DOHH2 (cell line): ENCODE results near the gene CLASP1.
"Not testable (repeated sequence)": the region's sequence is repeated elsewhere in the genome, so short reads cannot be mapped to it uniquely, and the experiment has no call there.

Source experiments
- H3F3A ChIP-seq: fragments of 200-600 bp; sonication (generic), shearing (Covaris generic); 2 replicates; pipeline ENCODE4 v1.6.0; 2016; ENCODE audit warnings: antibody characterized with exemption, mild to moderate bottlenecking; ENCODE audit not compliant: control insufficient read depth, insufficient read depth
- H3K27ac ChIP-seq: fragments of 200-600 bp; sonication (generic); 2 replicates; pipeline ENCODE4 v1.5.1; 2014; ENCODE audit warnings: low read depth, mild to moderate bottlenecking, low read length, moderate library complexity
- H3K27me3 ChIP-seq: fragments of 200-600 bp; sonication (generic); 2 replicates; pipeline ENCODE4 v1.6.1; 2014; ENCODE audit warnings: mild to moderate bottlenecking, low read length, mixed read lengths; ENCODE audit not compliant: control insufficient read depth
- H3K36me3 ChIP-seq: fragments of 200-600 bp; sonication (generic); 2 replicates; pipeline ENCODE4 v1.6.1; 2014; ENCODE audit warnings: mild to moderate bottlenecking, low read length, moderate library complexity, mixed read lengths; ENCODE audit not compliant: control insufficient read depth
- H3K4me1 ChIP-seq: fragments of 200-600 bp; sonication (generic); 2 replicates; pipeline ENCODE4 v1.6.1; 2014; ENCODE audit warnings: mild to moderate bottlenecking, low read length, mixed read lengths; ENCODE audit not compliant: control insufficient read depth
- H3K4me2 ChIP-seq: fragments of 200-600 bp; sonication (generic); 2 replicates; pipeline ENCODE4 v1.6.0; 2014; ENCODE audit warnings: mild to moderate bottlenecking, low read length, moderate library complexity
- H3K4me3 ChIP-seq: fragments of 200-600 bp; sonication (generic); 2 replicates; pipeline ENCODE4 v1.5.1; 2014; ENCODE audit warnings: mild to moderate bottlenecking, low read length, mixed read lengths
- H3K79me2 ChIP-seq: fragments of 200-600 bp; sonication (generic); 2 replicates; pipeline ENCODE4 v1.6.1; 2014; ENCODE audit warnings: mild to moderate bottlenecking, low read length, mixed read lengths; ENCODE audit not compliant: control insufficient read depth
- H3K9me2 ChIP-seq: fragments of 200-600 bp; sonication (generic); replicated peaks from 2 replicates; pipeline ENCODE4 v1.6.1; 2014; ENCODE audit warnings: mild to moderate bottlenecking, low read length, mixed read lengths; ENCODE audit not compliant: control insufficient read depth
- H3K9me3 ChIP-seq: fragments of 200-600 bp; sonication (generic); 2 replicates; pipeline ENCODE4 v1.6.1; 2014; ENCODE audit warnings: antibody characterized with exemption, low read length, mixed read lengths; ENCODE audit not compliant: control insufficient read depth, insufficient read depth
- H4K20me1 ChIP-seq: fragments of 200-600 bp; sonication (generic); 2 replicates; pipeline ENCODE4 v1.6.0; 2014; ENCODE audit warnings: low read depth, mild to moderate bottlenecking, antibody characterized with exemption, low read length, moderate library complexity; ENCODE audit not compliant: control insufficient read depth, insufficient read depth
- CTCF ChIP-seq: fragments of 200-600 bp; sonication (generic); IDR thresholded peaks from one replicate; pipeline ENCODE4 v1.5.1; 2014; ENCODE audit warnings: antibody characterized with exemption, mild to moderate bottlenecking, low read depth, low read length; ENCODE audit not compliant: poor library complexity, severe bottlenecking
- EZH2phosphoT487 ChIP-seq: fragments of 200-600 bp; sonication (generic); IDR thresholded peaks from 2 replicates; pipeline ENCODE4 v1.6.1; 2017; ENCODE audit warnings: borderline replicate concordance, mild to moderate bottlenecking, antibody characterized with exemption, low read length, moderate library complexity, mixed read lengths

Gene CLASP1

GRCh38 chr2:121450301-121450700, 199.0 kb downstream of the CLASP1 start:
- no peaks in the 10 kb centered on the region for H3K27me3 ChIP-seq
- peaks cover 69% of the 10 kb centered on the region for H3K36me3 ChIP-seq
- no peaks in the 10 kb centered on the region for H3K79me2 ChIP-seq
- H3K9me3 ChIP-seq: no peaks in the 10 kb centered on the region
- no peaks in the 10 kb centered on the region for H3K9me2 ChIP-seq
- TF ChIP-seq CTCF (no peak), EZH2phosphoT487 (no peak)
- H3K4me2 ChIP-seq: no peak overlapping the region
- no peak overlapping the region for H3K4me3 ChIP-seq
- no peak overlapping the region for H3K27ac ChIP-seq
- H4K20me1 ChIP-seq: no peaks in the 10 kb centered on the region
- no peaks in the 10 kb centered on the region for H3F3A ChIP-seq
- H3K4me1 ChIP-seq: no peaks in the 10 kb centered on the region

- no peaks in the 10 kb centered on the region for H3K79me2 ChIP-seq
- no peaks in the 10 kb centered on the region for H4K20me1 ChIP-seq
- no peaks in the 10 kb centered on the region for H3K9me3 ChIP-seq
- H3K4me3 ChIP-seq: no peak overlapping the region
- H3K9me2 ChIP-seq: no peaks in the 10 kb centered on the region
- peaks cover 72% of the 10 kb centered on the region for H3K36me3 ChIP-seq
- no peak for TF ChIP-seq CTCF
- no peak for TF ChIP-seq EZH2phosphoT487
- H3K4me2 ChIP-seq: no peak overlapping the region
- no peak overlapping the region for H3K27ac ChIP-seq
- no peaks in the 10 kb centered on the region for H3K27me3 ChIP-seq
- H3F3A ChIP-seq: no peaks in the 10 kb centered on the region
- H3K4me1 ChIP-seq: no peaks in the 10 kb centered on the region
Measured at GRCh38 chr2:121446647-121447241, 202.5 kb downstream of the CLASP1 start.

- no peak for TF ChIP-seq CTCF
- no peak for TF ChIP-seq EZH2phosphoT487
- H3K27ac ChIP-seq: no peak overlapping the region
- H4K20me1 ChIP-seq: no peaks in the 10 kb centered on the region
- H3K9me2 ChIP-seq: no peaks in the 10 kb centered on the region
- no peaks in the 10 kb centered on the region for H3K9me3 ChIP-seq
- no peaks in the 10 kb centered on the region for H3F3A ChIP-seq
- no peaks in the 10 kb centered on the region for H3K4me1 ChIP-seq
- H3K79me2 ChIP-seq: no peaks in the 10 kb centered on the region
- H3K4me3 ChIP-seq: no peak overlapping the region
- peaks cover 56% of the 10 kb centered on the region for H3K36me3 ChIP-seq
- H3K27me3 ChIP-seq: no peaks in the 10 kb centered on the region
- H3K4me2 ChIP-seq: no peak overlapping the region
Measured at GRCh38 chr2:121442889-121443288, 206.4 kb downstream of the CLASP1 start.

GRCh38 chr2:121438290-121438689, 211.0 kb downstream of the CLASP1 start:
- H3K9me2 ChIP-seq, H3K4me2 ChIP-seq, H3K27me3 ChIP-seq, H3F3A ChIP-seq, H3K4me3 ChIP-seq, H3K4me1 ChIP-seq, H3K27ac ChIP-seq, H3K9me3 ChIP-seq, H3K79me2 ChIP-seq, H4K20me1 ChIP-seq: not testable (repeated sequence)
- H3K36me3 ChIP-seq: peaks cover 16% of the 10 kb centered on the region
